Small intestine (tissue), 7 donors: ENCODE data around the gene EHMT2. TPM values are rescaled to one million over a fixed set of nuclear protein-coding genes. Genes with fewer than 3 reads are reported as not detected.
"Not testable (repeated sequence)": the region's sequence is repeated elsewhere in the genome, so short reads cannot be mapped to it uniquely, and the experiment has no call there.

Source experiments
- DNase-seq, 2 donors: peaks; one replicate each; pipeline versions ENCODE4 v3.0.0 to v3.0.0-alpha.2; 2013
- FAIRE-seq: peaks from 2 replicates; lab custom pipeline; 2012; peaks lifted over from hg19 to GRCh38; lab: Jason Lieb, UNC
- H3K27ac ChIP-seq, 3 donors: one replicate each; pipeline ENCODE4 v1.5.1; 2013; ENCODE audit warnings: low read length in 2 of 3, mild to moderate bottlenecking in 2 of 3, control low read depth in 1 of 3, inconsistent platforms in 1 of 3, low read depth in 1 of 3, moderate library complexity in 1 of 3
- H3K27me3 ChIP-seq, 3 donors: one replicate each; pipeline ENCODE4 v1.6.1; 2013; ENCODE audit warnings: low read length in 3 of 3, inconsistent platforms in 1 of 3; ENCODE audit not compliant: control insufficient read depth in 3 of 3, insufficient read depth in 3 of 3
- H3K36me3 ChIP-seq, 3 donors: one replicate each; pipeline ENCODE4 v1.6.1; 2013; ENCODE audit warnings: low read length in 3 of 3, inconsistent platforms in 1 of 3, low read depth in 1 of 3, mild to moderate bottlenecking in 1 of 3, moderate library complexity in 1 of 3; ENCODE audit not compliant: control insufficient read depth in 3 of 3, insufficient read depth in 2 of 3
- H3K4me1 ChIP-seq, 3 donors: one replicate each; pipeline ENCODE4 v1.6.1; 2013; ENCODE audit warnings: low read length in 2 of 3, inconsistent platforms in 1 of 3, low read depth in 1 of 3, mild to moderate bottlenecking in 1 of 3, moderate library complexity in 1 of 3; ENCODE audit not compliant: control insufficient read depth in 3 of 3, insufficient read depth in 2 of 3
- H3K4me3 ChIP-seq, 3 donors: one replicate each; pipeline ENCODE4 v1.5.1; 2013; ENCODE audit warnings: low read length in 3 of 3, control low read depth in 1 of 3, inconsistent platforms in 1 of 3, low read depth in 1 of 3, mild to moderate bottlenecking in 1 of 3, moderate library complexity in 1 of 3
- H3K9me3 ChIP-seq, 2 donors: one replicate each; pipeline ENCODE4 v1.6.1; 2013; ENCODE audit warnings: low read depth in 1 of 2, low read length in 1 of 2; ENCODE audit not compliant: control insufficient read depth in 2 of 2, insufficient read depth in 1 of 2
- whole genome bisulfite sequencing, 3 donors: extraction: QIAGEN DNeasy Blood & Tissue Kit; methylation state at CpG; one replicate each; pipeline ENCODE4 v1.1.7; 2013; 5-methylcytosine and 5-hydroxymethylcytosine counted together
- polyA plus RNA-seq, 4 donors: library from polyadenylated mRNA; stranded (reverse) in 3 of 4; unstranded in 1 of 4; fragments of 200-250 nt in 3 of 4; fragments of 120-200 nt in 1 of 4; gene quantifications; one replicate each; pipeline versions ENCODE4 v1.2.1 to v1.2.3, GENCODE V29; 2013
- donor health status: healthy with polysubstance abuse.
- donor health status: control.
- donor health status: control.
- donor health status: Bipolar disorder and iron deficiency.
- donor health status: healthy.

EHMT2 gene
- polyA plus RNA-seq, 4 donors = 27.8 to 50.3 (median 37.4) TPM

DNA sequence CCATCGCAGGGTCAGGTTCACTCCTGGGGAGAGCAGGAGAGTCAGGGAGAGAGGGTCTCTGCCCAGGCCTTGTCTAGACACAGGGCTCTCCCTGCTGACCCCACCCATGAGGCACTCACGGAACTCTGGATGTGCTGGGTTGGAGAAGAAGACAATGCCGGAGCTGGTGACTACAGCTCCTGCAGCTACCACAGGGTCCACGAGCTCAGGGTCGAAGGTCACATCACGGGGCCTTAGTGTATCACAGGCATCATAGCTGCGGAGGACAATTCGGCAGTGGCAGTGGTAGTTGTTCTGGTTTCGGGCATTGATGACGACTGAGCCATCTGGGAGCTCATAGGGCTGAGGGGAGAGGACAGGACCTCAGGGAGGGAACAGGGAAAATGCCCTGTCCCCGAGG is 37.6 kb downstream of the EHMT2 start:
- Histone ChIP-seq H3K9me3 (no peaks in the 10 kb centered on the region), H3K27ac (no peak overlapping the region), H3K36me3 (peaks cover 0 to 67% (median 4%) of the 10 kb centered on the region in 3 donors), H3K4me3 (no peak overlapping the region), H3K27me3 (no peaks in the 10 kb centered on the region), H3K4me1 (peaks cover 0 to 12% (median 0%) of the 10 kb centered on the region in 3 donors)
- no peak for FAIRE-seq
- no peak for DNase-seq
- WGBS, 3 donors = 81 to 90% (median 88%) methylated on average over 11 of the region's 11 CpGs

DNA sequence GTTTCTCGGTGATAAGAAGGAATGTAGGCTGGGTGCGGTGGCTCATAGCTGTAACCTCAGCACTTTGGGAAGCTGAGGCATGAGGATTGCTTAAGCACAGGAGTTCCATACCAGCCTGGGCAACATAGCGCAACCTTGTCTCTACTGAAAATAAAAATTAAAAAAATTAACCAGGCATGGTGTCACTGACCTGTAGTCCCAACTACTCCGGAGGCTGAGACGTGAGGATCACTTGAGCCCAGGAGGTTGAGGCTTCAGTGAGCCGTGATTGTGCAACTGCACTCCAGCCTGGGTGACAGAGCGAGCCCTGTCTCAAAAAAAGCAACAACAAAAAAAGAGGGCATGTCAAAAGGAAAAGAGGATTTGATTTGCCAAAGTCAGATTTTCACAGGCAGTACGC is 38.8 kb downstream of the EHMT2 start:
- H3K9me3 ChIP-seq = no peaks in the 10 kb centered on the region
- H3K27me3 ChIP-seq = no peaks in the 10 kb centered on the region
- WGBS, 3 donors = 94 to 97% (median 95%) methylated on average over 8 of the region's 8 CpGs
- peaks cover 0 to 56% (median 4%) of the 10 kb centered on the region in 3 donors for H3K36me3 ChIP-seq
- H3K4me1 ChIP-seq = peaks cover 0 to 7% (median 0%) of the 10 kb centered on the region in 3 donors
- no peak overlapping the region for H3K4me3 ChIP-seq
- FAIRE-seq = no peak
- no peak for DNase-seq
- no peak overlapping the region for H3K27ac ChIP-seq

DNA sequence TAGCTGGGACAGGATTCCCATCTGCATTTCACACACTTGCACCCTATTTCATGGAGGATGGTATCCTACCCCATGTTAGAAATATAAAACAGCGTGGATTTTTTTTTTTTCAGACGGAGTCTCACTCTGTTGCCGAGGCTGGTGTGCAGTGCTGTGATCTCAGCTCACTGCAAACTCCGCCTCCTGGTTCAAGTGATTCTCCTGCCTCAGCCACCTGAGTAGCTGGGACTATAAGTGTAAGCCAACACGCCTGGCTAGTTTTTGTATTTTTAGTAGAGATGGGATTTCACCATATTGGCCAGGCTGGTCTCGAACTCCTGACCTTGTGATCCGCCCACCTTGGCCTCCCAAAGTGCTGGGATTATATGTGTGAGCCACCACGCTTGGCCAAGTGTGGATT is 39.7 kb downstream of the EHMT2 start:
- not testable (repeated sequence) for H3K9me3 ChIP-seq, FAIRE-seq, DNase-seq, H3K4me3 ChIP-seq, H3K27me3 ChIP-seq, H3K4me1 ChIP-seq, H3K27ac ChIP-seq
- WGBS, 3 donors = 91 to 92% (median 92%) methylated on average over 8 of the region's 8 CpGs
- H3K36me3 ChIP-seq = peaks cover 0 to 49% (median 4%) of the 10 kb centered on the region in 3 donors

DNA sequence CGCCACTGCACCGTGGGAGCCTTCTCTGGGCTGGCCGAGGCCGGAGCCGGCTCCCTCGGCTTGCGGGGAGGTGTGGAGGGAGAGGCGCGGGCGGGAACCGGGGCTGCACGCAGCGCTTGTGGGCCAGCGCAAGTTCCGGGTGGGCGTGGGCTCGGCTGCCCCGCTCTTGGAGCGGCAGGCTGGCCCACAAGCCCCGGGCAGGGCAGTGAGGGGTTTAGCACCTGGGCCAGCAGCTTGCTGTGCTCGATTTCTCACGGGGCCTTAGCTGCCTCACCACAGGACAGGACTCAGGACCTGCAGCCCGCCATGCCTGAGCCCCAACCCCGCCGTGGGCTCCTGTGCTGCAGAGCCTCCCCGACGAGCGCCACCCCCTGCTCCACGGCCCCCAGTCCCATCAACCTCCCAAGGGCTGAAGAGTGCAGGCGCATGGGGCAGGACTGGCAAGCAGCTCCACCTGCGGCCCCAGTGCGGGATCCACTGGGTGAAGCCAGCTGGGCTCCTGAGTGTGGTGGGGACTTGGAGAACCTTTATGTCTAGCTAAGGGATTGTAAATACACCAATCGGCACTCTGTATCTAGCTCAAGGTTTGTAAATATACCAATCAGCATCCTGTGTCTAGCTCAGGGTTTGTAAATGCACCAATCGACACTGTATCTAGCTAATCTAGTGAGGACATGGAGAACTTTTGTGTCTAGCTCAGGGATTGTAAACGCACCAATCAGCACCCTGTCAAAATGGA is 45.3 kb downstream of the EHMT2 start:
- 90 to 94% (median 91%) methylated on average over 22 to 35 of the region's 35 CpGs for WGBS, 3 donors
- not testable (repeated sequence) for FAIRE-seq, H3K9me3 ChIP-seq, DNase-seq, H3K27me3 ChIP-seq, H3K4me3 ChIP-seq, H3K36me3 ChIP-seq, H3K27ac ChIP-seq
- peaks cover 0 to 18% (median 0%) of the 10 kb centered on the region in 3 donors for H3K4me1 ChIP-seq

DNA sequence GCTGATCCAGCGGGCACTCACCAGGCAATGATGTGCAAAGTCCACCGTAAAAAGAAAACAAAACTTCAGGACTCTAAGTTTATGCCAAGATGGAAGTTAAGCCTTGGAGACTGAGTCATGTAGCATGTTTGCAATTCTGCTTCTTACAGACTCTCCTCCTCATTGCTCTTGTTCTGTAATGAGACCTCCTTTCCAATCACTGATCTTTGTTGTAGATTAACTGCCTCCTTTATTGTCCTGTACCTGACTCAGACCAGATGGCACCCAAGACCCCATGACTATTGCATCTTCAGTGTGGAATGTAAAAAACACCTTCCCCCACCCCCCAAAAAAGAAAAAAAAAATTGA is 46.0 kb downstream of the EHMT2 start:
- Histone ChIP-seq H3K4me1 (peaks cover 0 to 21% (median 0%) of the 10 kb centered on the region in 3 donors), H3K9me3 (peaks cover 0 to 4% of the 10 kb centered on the region in 2 donors), H3K4me3 (no peak overlapping the region), H3K27ac (peak overlapping the region in 1 of 3 donors; percentile 44), H3K36me3 (peaks cover 0 to 6% (median 0%) of the 10 kb centered on the region in 3 donors), H3K27me3 (no peaks in the 10 kb centered on the region)
- WGBS, 3 donors = 10 to 62% (median 41%) methylated on average over 2 of the region's 2 CpGs
- FAIRE-seq (no peak), DNase-seq (peak in 1 of 2 donors; percentile 33)

DNA sequence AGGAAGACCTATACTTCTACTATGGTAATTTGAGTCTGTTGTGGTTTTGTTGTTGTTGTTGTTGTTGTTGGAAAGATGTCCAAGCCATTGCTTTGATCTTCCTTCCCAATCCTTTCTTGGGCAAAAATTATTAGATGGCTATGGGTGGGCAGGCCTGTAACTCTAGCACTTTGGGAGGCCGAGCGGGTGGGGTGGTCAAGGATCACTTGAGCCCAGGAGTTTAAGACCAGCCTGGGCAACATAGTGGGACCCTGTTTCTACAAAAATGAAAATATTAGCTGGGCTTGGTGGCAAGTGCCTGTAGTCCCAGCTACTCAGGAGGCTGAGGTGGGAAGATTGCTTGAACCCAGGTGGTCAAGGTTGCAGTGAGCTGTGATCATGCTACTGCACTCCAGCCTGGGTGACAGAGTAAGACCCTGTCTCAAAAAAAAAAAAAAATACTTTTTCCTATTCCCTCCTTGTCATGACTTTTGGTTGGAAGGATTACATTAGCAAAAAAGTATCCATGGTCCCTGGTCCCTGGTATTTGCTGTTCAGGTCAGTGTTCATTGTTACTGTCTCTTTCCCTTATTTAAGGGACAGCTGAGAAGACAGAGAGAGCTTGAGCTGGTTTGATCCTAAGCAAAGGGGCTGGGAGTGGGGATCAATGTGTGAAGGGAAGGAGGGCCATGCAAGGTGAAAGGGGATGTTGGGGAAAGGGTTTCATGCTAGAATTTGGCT is 46.6 kb downstream of the EHMT2 start:
- DNase-seq = no peak
- FAIRE-seq = no peak
- WGBS, 3 donors = 94 to 98% (median 98%) methylated on average over 2 of the region's 2 CpGs
- H3K36me3 ChIP-seq = peaks cover 0 to 6% (median 0%) of the 10 kb centered on the region in 3 donors
- no peaks in the 10 kb centered on the region for H3K27me3 ChIP-seq
- H3K4me3 ChIP-seq = no peak overlapping the region
- H3K4me1 ChIP-seq = peaks cover 0 to 21% (median 0%) of the 10 kb centered on the region in 3 donors
- peak overlapping the region in 1 of 3 donors; percentile 44 for H3K27ac ChIP-seq
- peaks cover 0 to 4% of the 10 kb centered on the region in 2 donors for H3K9me3 ChIP-seq

DNA sequence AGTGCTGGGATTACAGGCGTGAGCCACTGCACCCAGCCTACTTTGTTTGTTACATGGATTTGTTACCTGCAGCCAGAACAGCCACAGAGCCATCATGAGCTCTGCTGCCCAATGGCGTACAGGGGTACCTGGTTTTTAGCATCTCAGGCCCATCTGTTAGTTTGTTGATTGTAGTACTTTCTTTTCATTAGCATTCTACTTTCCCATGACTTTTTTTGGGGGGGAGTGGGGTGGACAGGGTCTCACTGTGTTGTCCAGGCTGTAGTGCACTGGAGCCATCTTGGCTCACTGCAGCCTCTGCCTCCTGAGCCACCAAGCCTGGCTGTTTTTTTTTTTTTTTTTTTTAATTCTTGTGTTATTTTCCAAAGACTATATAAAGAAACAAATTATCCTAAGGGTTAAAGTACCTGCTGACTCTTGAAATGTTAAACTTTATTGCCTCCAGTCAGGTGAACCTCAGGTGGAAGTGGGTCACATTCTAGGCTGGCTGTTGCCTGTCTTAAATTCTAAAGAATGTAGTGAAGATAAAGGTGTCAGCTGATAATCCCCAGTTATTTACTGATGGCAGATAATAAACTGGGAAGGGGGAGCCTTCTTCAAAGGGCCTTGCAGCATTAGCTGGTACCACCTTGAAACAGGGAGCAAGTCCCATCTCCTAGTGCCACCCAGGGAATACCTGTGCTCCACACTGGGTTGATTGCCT is 50.1 kb downstream of the EHMT2 start:
- H3K4me1 ChIP-seq = peaks cover 0 to 21% (median 0%) of the 10 kb centered on the region in 3 donors
- H3K9me3 ChIP-seq = no peaks in the 10 kb centered on the region
- H3K27ac ChIP-seq = peak overlapping the region in 1 of 3 donors; percentile 51
- no peaks in the 10 kb centered on the region for H3K27me3 ChIP-seq
- H3K4me3 ChIP-seq = no peak overlapping the region
- H3K36me3 ChIP-seq = peaks cover 0 to 3% (median 2%) of the 10 kb centered on the region in 3 donors
- peak in 1 of 2 donors; percentile 85 for DNase-seq
- no peak for FAIRE-seq
- WGBS, 3 donors = 71 to 87% (median 78%) methylated on average over 2 of the region's 2 CpGs

DNA sequence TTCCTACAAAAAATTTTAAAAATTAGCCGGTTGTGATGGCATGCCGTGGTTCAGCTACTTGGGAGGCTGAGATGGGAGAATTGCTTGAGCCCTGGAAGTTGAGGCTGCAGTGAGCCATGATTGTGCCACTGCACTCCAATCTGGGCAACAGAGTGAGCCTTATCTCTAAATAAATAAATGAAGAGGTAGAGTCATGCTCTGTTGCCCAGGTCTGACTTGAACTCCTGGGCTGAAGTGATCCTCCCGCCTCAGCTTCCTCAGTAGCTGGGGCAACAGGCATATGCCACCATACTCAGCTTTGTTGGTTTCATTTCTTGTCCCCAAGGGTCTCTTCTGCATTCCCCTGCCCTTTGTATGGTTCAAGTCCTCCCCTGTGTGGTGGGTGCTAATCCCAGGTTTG is 53.0 kb downstream of the EHMT2 start:
- H3K9me3 ChIP-seq = no peaks in the 10 kb centered on the region
- no peak overlapping the region for H3K27ac ChIP-seq
- 88 to 98% (median 97%) methylated on average over 3 of the region's 3 CpGs for WGBS, 3 donors
- H3K27me3 ChIP-seq = no peaks in the 10 kb centered on the region
- H3K4me3 ChIP-seq = no peak overlapping the region
- FAIRE-seq = no peak
- peaks cover 0 to 12% (median 0%) of the 10 kb centered on the region in 3 donors for H3K4me1 ChIP-seq
- peaks cover 0 to 26% (median 6%) of the 10 kb centered on the region in 3 donors for H3K36me3 ChIP-seq
- DNase-seq = no peak
